Keratinocyte (primary cell): ENCODE measurements around the gene LDLRAP1. TPM values are rescaled to one million over a fixed set of nuclear protein-coding genes. Genes with fewer than 3 reads are reported as not detected.

Experiments
- DNase-seq: peaks from one replicate; pipeline ENCODE4 v3.0.0-alpha.2; 2011; ENCODE audit warnings: low read depth, missing footprints, low spot score
- FAIRE-seq: peaks from 2 replicates; lab custom pipeline; 2011; peaks lifted over from hg19 to GRCh38; lab: Jason Lieb, UNC
- H2AFZ ChIP-seq: 2 replicates; pipeline ENCODE4 v1.6.0; 2012; ENCODE audit warnings: low read length, control low read depth, inconsistent platforms; ENCODE audit not compliant: control insufficient read depth
- H3K27ac ChIP-seq: 2 replicates; pipeline ENCODE4 v1.5.1; 2011; ENCODE audit warnings: low read length; ENCODE audit not compliant: control insufficient read depth, insufficient read depth
- H3K27me3 ChIP-seq: 3 replicates; pipeline ENCODE4 v1.6.0; 2011; ENCODE audit warnings: low read length; ENCODE audit not compliant: control insufficient read depth, insufficient read depth; ENCODE audit errors: extremely low read depth
- H3K36me3 ChIP-seq, 2 experiments: 2 replicates in 1 of 2; 3 replicates in 1 of 2; pipeline ENCODE4 v1.5.1; 2011; ENCODE audit warnings: low read length in 2 of 2, mild to moderate bottlenecking in 1 of 2; ENCODE audit not compliant: control insufficient read depth in 2 of 2, insufficient read depth in 2 of 2; ENCODE audit errors: extremely low read depth in 1 of 2
- H3K4me1 ChIP-seq: 3 replicates; pipeline ENCODE4 v1.5.1; 2011; ENCODE audit warnings: low read length; ENCODE audit not compliant: control insufficient read depth, insufficient read depth; ENCODE audit errors: extremely low read depth
- H3K4me2 ChIP-seq: 3 replicates; pipeline ENCODE4 v1.6.0; 2011; ENCODE audit warnings: low read depth, low read length; ENCODE audit not compliant: control insufficient read depth, insufficient read depth; ENCODE audit errors: extremely low read depth
- H3K4me3 ChIP-seq, 3 experiments: fragments of 200-600 bp in 1 of 3; sonication (generic) in 1 of 3; 2 replicates in 2 of 3; 3 replicates in 1 of 3; pipeline ENCODE4 v1.5.1; 2011 to 2016; ENCODE audit warnings: low read length in 3 of 3, mild to moderate bottlenecking in 3 of 3, control low read depth in 2 of 3, inconsistent platforms in 1 of 3, low read depth in 1 of 3, mixed read lengths in 1 of 3, mixed run types in 1 of 3, moderate library complexity in 1 of 3; ENCODE audit not compliant: control insufficient read depth in 2 of 3, insufficient read depth in 2 of 3; ENCODE audit errors: extremely low read depth in 1 of 3
- H3K79me2 ChIP-seq: 2 replicates; pipeline ENCODE4 v1.6.0; 2012; ENCODE audit warnings: low read length; ENCODE audit not compliant: control insufficient read depth, insufficient read depth
- H3K9ac ChIP-seq: 3 replicates; pipeline ENCODE4 v1.6.0; 2011; ENCODE audit warnings: low read length; ENCODE audit not compliant: control insufficient read depth, insufficient read depth; ENCODE audit errors: extremely low read depth
- H3K9me1 ChIP-seq: 3 replicates; pipeline ENCODE4 v1.6.0; 2011; ENCODE audit warnings: low read length; ENCODE audit not compliant: control insufficient read depth, insufficient read depth; ENCODE audit errors: extremely low read depth
- H3K9me3 ChIP-seq: 2 replicates; pipeline ENCODE4 v1.5.1; 2012; ENCODE audit warnings: low read depth, low read length; ENCODE audit not compliant: control insufficient read depth
- H4K20me1 ChIP-seq: 3 replicates; pipeline ENCODE4 v1.6.0; 2011; ENCODE audit warnings: low read length; ENCODE audit not compliant: control insufficient read depth, insufficient read depth; ENCODE audit errors: extremely low read depth
- EZH2 ChIP-seq: IDR thresholded peaks from one replicate; pipeline ENCODE4 v1.6.1; 2012; ENCODE audit warnings: inconsistent platforms, mild to moderate bottlenecking, low read length, moderate library complexity
- dilution Hi-C: fragments of 300-500 bp; cut with MboI; formaldehyde crosslinking; loops from one replicate; pipeline ENCODE4 v1.7.0; 2020; ENCODE audit warnings: low sequenced_read_pairs; ENCODE audit not compliant: extremely low pct_ligation_motif_present
- polyA plus RNA-seq, 5 experiments: library from polyadenylated mRNA; depleted of rRNA in 3 of 5; stranded (reverse) in 3 of 5; stranded (forward) in 1 of 5; unstranded in 1 of 5; fragments of >200 nt; gene quantifications; 1 replicate in 1 of 5; 2 replicates in 3 of 5; 3 replicates in 1 of 5; pipeline versions ENCODE4 v1.2.1 to v1.2.3, GENCODE V29; 2011 to 2012; ENCODE audit warnings: missing spikeins in 2 of 5, low read depth in 1 of 5, low replicate concordance in 1 of 5
- TF ChIP-seq, protein P1 (sequence below), 3 experiments: IDR thresholded peaks in 1 of 3; conservative IDR thresholded peaks in 1 of 3; optimal IDR thresholded peaks in 1 of 3; 2 replicates in 2 of 3; 3 replicates in 1 of 3; pipeline versions ENCODE3 to v1.5.1; 2011; ENCODE audit warnings: low read length in 3 of 3, mild to moderate bottlenecking in 3 of 3, moderate library complexity in 2 of 3, control low read depth in 1 of 3, inconsistent platforms in 1 of 3; ENCODE audit not compliant: insufficient read depth in 2 of 3; ENCODE audit errors: extremely low read depth in 1 of 3

LDLRAP1 gene
- polyA plus RNA-seq, 1 donor (not counting 4 experiments of a cell fraction or from before 2014, with no cell fraction given), result 22.3 TPM

- no peak for DNase-seq
- FAIRE-seq, result no peak
- peaks cover 4% of the 10 kb centered on the region for H3K9me1 ChIP-seq
- peaks cover 32% of the 10 kb centered on the region for H3K4me1 ChIP-seq
- H3K4me3 ChIP-seq, result no peak overlapping the region
- H3K9me3 ChIP-seq, result no peaks in the 10 kb centered on the region
- H3K36me3 ChIP-seq, result peaks cover 0 to 2% of the 10 kb centered on the region in 2 experiments
- no peak overlapping the region for H3K9ac ChIP-seq
- peaks cover 28% of the 10 kb centered on the region for H3K79me2 ChIP-seq
- dilution Hi-C loops, result no loop called here
- H2AFZ ChIP-seq, result no peak overlapping the region
- no peak overlapping the region for H3K27ac ChIP-seq
- H4K20me1 ChIP-seq, result peaks cover 4% of the 10 kb centered on the region
- TF ChIP-seq EZH2, result no peak
- TF ChIP-seq, protein P1, sequence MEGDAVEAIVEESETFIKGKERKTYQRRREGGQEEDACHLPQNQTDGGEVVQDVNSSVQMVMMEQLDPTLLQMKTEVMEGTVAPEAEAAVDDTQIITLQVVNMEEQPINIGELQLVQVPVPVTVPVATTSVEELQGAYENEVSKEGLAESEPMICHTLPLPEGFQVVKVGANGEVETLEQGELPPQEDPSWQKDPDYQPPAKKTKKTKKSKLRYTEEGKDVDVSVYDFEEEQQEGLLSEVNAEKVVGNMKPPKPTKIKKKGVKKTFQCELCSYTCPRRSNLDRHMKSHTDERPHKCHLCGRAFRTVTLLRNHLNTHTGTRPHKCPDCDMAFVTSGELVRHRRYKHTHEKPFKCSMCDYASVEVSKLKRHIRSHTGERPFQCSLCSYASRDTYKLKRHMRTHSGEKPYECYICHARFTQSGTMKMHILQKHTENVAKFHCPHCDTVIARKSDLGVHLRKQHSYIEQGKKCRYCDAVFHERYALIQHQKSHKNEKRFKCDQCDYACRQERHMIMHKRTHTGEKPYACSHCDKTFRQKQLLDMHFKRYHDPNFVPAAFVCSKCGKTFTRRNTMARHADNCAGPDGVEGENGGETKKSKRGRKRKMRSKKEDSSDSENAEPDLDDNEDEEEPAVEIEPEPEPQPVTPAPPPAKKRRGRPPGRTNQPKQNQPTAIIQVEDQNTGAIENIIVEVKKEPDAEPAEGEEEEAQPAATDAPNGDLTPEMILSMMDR (optimal IDR thresholded peaks at IDR 0.05 in 1 of 3, IDR thresholded peaks at IDR 0.05 in 1 of 3, conservative IDR thresholded peaks at IDR 0.05 in 1 of 3; ENCODE audit: extremely low read depth in 1 of 3, insufficient read depth in 2 of 3, low read length in 3 of 3), result no peak
- H3K4me2 ChIP-seq, result no peak overlapping the region
- no peaks in the 10 kb centered on the region for H3K27me3 ChIP-seq
These were observed 2.8 kb downstream of the LDLRAP1 start for GRCh38 chr1:25546193-25546592.

GRCh38 chr1:25548601-25549000, 5.2 kb downstream of the LDLRAP1 start:
- DNase-seq (no peak), FAIRE-seq (no peak)
- no peaks in the 10 kb centered on the region for H3K27me3 ChIP-seq
- H3K79me2 ChIP-seq, result peaks cover 28% of the 10 kb centered on the region
- peaks cover 4% of the 10 kb centered on the region for H4K20me1 ChIP-seq
- no peak overlapping the region for H3K9ac ChIP-seq
- H3K36me3 ChIP-seq, result peaks cover 0 to 2% of the 10 kb centered on the region in 2 experiments
- no peak overlapping the region for H2AFZ ChIP-seq
- H3K9me1 ChIP-seq, result peaks cover 4% of the 10 kb centered on the region
- dilution Hi-C loops, result no loop called here
- H3K9me3 ChIP-seq, result no peaks in the 10 kb centered on the region
- no peak overlapping the region for H3K27ac ChIP-seq
- no peak for TF ChIP-seq EZH2
- TF ChIP-seq, protein P1 (optimal IDR thresholded peaks at IDR 0.05 in 1 of 3, IDR thresholded peaks at IDR 0.05 in 1 of 3, conservative IDR thresholded peaks at IDR 0.05 in 1 of 3; ENCODE audit: extremely low read depth in 1 of 3, insufficient read depth in 2 of 3, low read length in 3 of 3), result no peak
- H3K4me1 ChIP-seq, result peaks cover 32% of the 10 kb centered on the region
- H3K4me2 ChIP-seq, result no peak overlapping the region
- H3K4me3 ChIP-seq, result no peak overlapping the region
